Adrenal gland (tissue), 5 donors: ENCODE results near the gene NOVA1.

Experiments
- POLR2A ChIP-seq, 2 donors: fragments of 450-650 bp; IDR thresholded peaks; one replicate each; pipeline ENCODE4 v1.6.1; 2017; ENCODE audit warnings: antibody characterized with exemption in 2 of 2, mild to moderate bottlenecking in 2 of 2, moderate library complexity in 1 of 2
- TF ChIP-seq, protein P1 (sequence below), 6 experiments: fragments of 450-650 bp in 4 of 6; fragments of 200-600 bp in 2 of 6; sonication (generic) in 1 of 6; IDR thresholded peaks; 1 replicate in 5 of 6; 2 replicates in 1 of 6; pipeline versions ENCODE4 v1.5.1 to v1.8.0; 2016 to 2021; ENCODE audit warnings: antibody characterized with exemption in 6 of 6, mild to moderate bottlenecking in 2 of 6, moderate library complexity in 1 of 6
- donor health status: DM: no; HTN: no; CAD: no.

DNA sequence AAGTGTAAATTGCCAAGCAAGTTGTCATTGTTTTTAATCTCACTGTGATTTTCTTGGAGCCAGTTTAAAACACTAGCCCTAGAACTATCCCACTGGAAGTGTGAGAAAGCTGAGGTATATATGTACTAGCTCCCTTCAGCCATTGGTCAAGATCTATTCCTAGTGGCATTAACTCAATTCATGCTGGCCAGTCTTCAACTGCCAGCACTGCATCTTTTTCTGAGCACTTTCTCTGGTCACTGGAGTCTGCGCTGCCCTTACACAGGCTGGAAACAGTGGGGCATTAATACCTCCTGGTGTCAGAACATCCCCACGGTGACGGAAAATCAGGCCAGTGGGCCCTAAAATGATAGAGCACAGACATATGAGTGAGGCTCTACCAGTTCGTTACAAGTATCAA lies 4.0 kb upstream of the NOVA1 start:
- TF ChIP-seq, protein P1, sequence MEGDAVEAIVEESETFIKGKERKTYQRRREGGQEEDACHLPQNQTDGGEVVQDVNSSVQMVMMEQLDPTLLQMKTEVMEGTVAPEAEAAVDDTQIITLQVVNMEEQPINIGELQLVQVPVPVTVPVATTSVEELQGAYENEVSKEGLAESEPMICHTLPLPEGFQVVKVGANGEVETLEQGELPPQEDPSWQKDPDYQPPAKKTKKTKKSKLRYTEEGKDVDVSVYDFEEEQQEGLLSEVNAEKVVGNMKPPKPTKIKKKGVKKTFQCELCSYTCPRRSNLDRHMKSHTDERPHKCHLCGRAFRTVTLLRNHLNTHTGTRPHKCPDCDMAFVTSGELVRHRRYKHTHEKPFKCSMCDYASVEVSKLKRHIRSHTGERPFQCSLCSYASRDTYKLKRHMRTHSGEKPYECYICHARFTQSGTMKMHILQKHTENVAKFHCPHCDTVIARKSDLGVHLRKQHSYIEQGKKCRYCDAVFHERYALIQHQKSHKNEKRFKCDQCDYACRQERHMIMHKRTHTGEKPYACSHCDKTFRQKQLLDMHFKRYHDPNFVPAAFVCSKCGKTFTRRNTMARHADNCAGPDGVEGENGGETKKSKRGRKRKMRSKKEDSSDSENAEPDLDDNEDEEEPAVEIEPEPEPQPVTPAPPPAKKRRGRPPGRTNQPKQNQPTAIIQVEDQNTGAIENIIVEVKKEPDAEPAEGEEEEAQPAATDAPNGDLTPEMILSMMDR (IDR thresholded peaks at IDR 0.05): no peak
- no peak for TF ChIP-seq POLR2A (IDR thresholded peaks at IDR 0.05)
